HG02610 (cell line): ENCODE results near the gene FOCAD.

Experiments used
- ATAC-seq: cut with Tn5 transposase; IDR thresholded peaks from one replicate; pipeline ENCODE4 v1.9.1; 2021; ENCODE audit warnings: mild to moderate bottlenecking, moderate library complexity; ENCODE audit not compliant: unreplicated experiment

The FOCAD gene

GRCh38 chr9:20729523-20729922 is 45.5 kb downstream of the FOCAD start:
- no peak for ATAC-seq

GRCh38 chr9:20732118-20732517 is 48.1 kb downstream of the FOCAD start:
- ATAC-seq: no peak

- no peak for ATAC-seq
Observed at GRCh38 chr9:20734275-20734674, 50.2 kb downstream of the FOCAD start.

- no peak for ATAC-seq
Observed at GRCh38 chr9:20740304-20740703, 56.2 kb downstream of the FOCAD start.

- ATAC-seq: no peak
Observed at GRCh38 chr9:20740929-20741582, 57.0 kb downstream of the FOCAD start.

GRCh38 chr9:20742833-20743232 is 58.8 kb downstream of the FOCAD start:
- no peak for ATAC-seq

GRCh38 chr9:20744036-20744630 is 60.1 kb downstream of the FOCAD start:
- ATAC-seq: no peak

GRCh38 chr9:20746967-20747366 is 62.9 kb downstream of the FOCAD start:
- no peak for ATAC-seq

GRCh38 chr9:20749496-20750198 is 65.6 kb downstream of the FOCAD start:
- no peak for ATAC-seq

- ATAC-seq: no peak
Observed at GRCh38 chr9:20753761-20754160, 69.7 kb downstream of the FOCAD start.

GRCh38 chr9:20754556-20754955 is 70.5 kb downstream of the FOCAD start:
- no peak for ATAC-seq

- ATAC-seq: no peak
Observed at GRCh38 chr9:20760246-20760891, 76.3 kb downstream of the FOCAD start.

- no peak for ATAC-seq
Observed at GRCh38 chr9:20770947-20771346, 86.9 kb downstream of the FOCAD start.

GRCh38 chr9:20771729-20772128 is 87.7 kb downstream of the FOCAD start:
- ATAC-seq: no peak

- ATAC-seq: no peak
Observed at GRCh38 chr9:20775683-20776082, 91.6 kb downstream of the FOCAD start.

GRCh38 chr9:20781092-20781491 is 97.0 kb downstream of the FOCAD start:
- no peak for ATAC-seq

GRCh38 chr9:20782289-20782688 is 98.2 kb downstream of the FOCAD start:
- ATAC-seq: no peak

- no peak for ATAC-seq
Observed at GRCh38 chr9:20783057-20784038, 99.3 kb downstream of the FOCAD start.

- no peak for ATAC-seq
Observed at GRCh38 chr9:20784196-20784595, 100.1 kb downstream of the FOCAD start.

GRCh38 chr9:20786807-20787206 is 102.7 kb downstream of the FOCAD start:
- ATAC-seq: no peak
